Measurements from ENCODE around the gene TNN. TPM values are rescaled to one million over a fixed set of nuclear protein-coding genes. Genes with fewer than 3 reads are reported as not detected.

The TNN gene
- total and polyA plus RNA-seq, 12 donors, result 0.11 to 0.50 (median 0.23) TPM; not detected in 2

DNA sequence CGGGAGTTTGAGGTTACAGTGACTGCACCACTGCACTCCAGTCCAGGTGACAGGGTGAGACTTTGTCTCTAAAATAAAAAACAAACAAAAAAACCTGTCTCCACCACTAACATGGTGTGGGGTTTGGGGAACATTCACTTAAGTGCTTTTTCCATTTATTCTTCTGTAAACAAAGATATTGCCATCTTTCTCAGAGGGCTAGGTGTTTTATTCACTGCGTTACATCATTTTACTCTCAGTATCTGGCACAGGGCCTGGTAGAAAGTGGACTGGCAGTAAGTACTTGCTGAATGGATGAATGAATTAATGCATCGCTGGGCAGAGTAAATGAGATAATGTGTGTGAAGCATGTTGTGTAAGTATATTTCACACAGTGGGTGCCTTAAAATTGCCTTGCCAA is 104.9 kb downstream of the TNN start:
- Histone ChIP-seq H3K9me3 (replicated peaks in 1 of 3) (no peaks in the 10 kb centered on the region), H3K36me3 (replicated peaks in 1 of 2) (no peaks in the 10 kb centered on the region), H3K27ac (no peak overlapping the region), H3K4me1 (replicated peaks in 1 of 2) (peaks cover 0 to 5% of the 10 kb centered on the region in 2 donors), H3K4me3 (no peak overlapping the region), H3K27me3 (no peaks in the 10 kb centered on the region)
- DNase-seq, result no peak
- intact Hi-C loops (cut with DNase I), result no loop called here
- WGBS, 4 donors, result 92 to 94% (median 93%) methylated on average over 3 of the region's 3 CpGs
- no peak for TF ChIP-seq POLR2A (IDR thresholded peaks at IDR 0.05)
- TF ChIP-seq, protein P1, sequence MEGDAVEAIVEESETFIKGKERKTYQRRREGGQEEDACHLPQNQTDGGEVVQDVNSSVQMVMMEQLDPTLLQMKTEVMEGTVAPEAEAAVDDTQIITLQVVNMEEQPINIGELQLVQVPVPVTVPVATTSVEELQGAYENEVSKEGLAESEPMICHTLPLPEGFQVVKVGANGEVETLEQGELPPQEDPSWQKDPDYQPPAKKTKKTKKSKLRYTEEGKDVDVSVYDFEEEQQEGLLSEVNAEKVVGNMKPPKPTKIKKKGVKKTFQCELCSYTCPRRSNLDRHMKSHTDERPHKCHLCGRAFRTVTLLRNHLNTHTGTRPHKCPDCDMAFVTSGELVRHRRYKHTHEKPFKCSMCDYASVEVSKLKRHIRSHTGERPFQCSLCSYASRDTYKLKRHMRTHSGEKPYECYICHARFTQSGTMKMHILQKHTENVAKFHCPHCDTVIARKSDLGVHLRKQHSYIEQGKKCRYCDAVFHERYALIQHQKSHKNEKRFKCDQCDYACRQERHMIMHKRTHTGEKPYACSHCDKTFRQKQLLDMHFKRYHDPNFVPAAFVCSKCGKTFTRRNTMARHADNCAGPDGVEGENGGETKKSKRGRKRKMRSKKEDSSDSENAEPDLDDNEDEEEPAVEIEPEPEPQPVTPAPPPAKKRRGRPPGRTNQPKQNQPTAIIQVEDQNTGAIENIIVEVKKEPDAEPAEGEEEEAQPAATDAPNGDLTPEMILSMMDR (IDR thresholded peaks at IDR 0.05), result no peak

DNA sequence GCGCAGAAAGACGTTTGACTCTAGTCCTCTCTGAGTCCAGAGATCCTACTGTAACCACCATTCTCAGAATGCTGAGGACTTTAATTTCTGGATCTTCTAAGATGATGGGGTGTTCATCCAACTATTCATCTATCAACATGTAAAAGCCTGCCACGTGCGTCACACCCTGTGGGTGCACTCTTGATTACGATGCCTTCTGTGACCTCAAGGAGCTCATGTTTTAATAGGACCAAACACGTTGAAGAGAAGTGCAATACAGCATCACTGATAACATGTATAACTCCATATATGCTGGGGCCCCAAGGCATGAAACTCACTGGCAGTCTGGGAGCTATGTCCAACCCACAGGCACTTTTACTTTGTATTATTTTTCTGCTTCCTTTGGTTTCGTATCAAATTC is 105.9 kb downstream of the TNN start:
- no peak for TF ChIP-seq POLR2A (IDR thresholded peaks at IDR 0.05)
- TF ChIP-seq, protein P1 (IDR thresholded peaks at IDR 0.05), result no peak
- WGBS, 4 donors, result 91 to 97% (median 93%) methylated on average over 7 of the region's 7 CpGs
- Histone ChIP-seq H3K4me1 (replicated peaks in 1 of 2) (peaks cover 0 to 5% of the 10 kb centered on the region in 2 donors), H3K9me3 (replicated peaks in 1 of 3) (no peaks in the 10 kb centered on the region), H3K27me3 (no peaks in the 10 kb centered on the region), H3K4me3 (no peak overlapping the region), H3K36me3 (replicated peaks in 1 of 2) (no peaks in the 10 kb centered on the region), H3K27ac (no peak overlapping the region)
- DNase-seq, result no peak
- intact Hi-C loops (cut with DNase I), result no loop called here

GRCh38 chr1:175174309-175175102 is 106.9 kb downstream of the TNN start:
- intact Hi-C loops (cut with DNase I), result no loop called here
- Histone ChIP-seq H3K36me3 (replicated peaks in 1 of 2) (no peaks in the 10 kb centered on the region), H3K27me3 (no peaks in the 10 kb centered on the region), H3K27ac (no peak overlapping the region), H3K9me3 (replicated peaks in 1 of 3) (no peaks in the 10 kb centered on the region), H3K4me3 (no peak overlapping the region), H3K4me1 (replicated peaks in 1 of 2) (peaks cover 0 to 5% of the 10 kb centered on the region in 2 donors)
- DNase-seq, result peak in 1 of 7 donors; percentile 8
- TF ChIP-seq, protein P1 (IDR thresholded peaks at IDR 0.05), result no peak
- TF ChIP-seq POLR2A (IDR thresholded peaks at IDR 0.05), result no peak
- 77 to 91% (median 86%) methylated on average over 5 of the region's 5 CpGs for WGBS, 4 donors

DNA sequence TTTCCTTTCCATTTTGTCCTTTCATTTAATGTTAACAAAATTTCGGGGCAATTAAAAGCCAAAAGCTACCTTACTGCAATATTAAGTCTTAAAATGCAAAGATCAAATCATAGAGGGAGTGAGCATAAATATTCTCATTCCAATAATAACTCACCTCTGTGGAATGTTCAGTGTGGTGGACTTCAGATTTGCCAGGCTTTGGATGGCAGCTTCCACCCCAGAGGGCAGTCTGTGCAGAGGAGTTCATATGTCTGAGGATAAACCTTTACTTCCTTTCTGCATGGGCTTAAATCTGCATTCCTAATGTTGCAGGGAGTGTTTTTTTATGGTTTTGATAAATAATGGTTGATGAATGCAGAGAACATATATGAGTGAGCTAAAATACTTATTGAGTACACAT is 108.6 kb downstream of the TNN start:
- WGBS, 4 donors, result 91 to 97% (median 94%) methylated on average over 1 of the region's 1 CpG
- TF ChIP-seq, protein P1 (IDR thresholded peaks at IDR 0.05), result no peak
- no peak for TF ChIP-seq POLR2A (IDR thresholded peaks at IDR 0.05)
- DNase-seq, result no peak
- H3K36me3 ChIP-seq (replicated peaks in 1 of 2), result no peaks in the 10 kb centered on the region
- intact Hi-C loops (cut with DNase I), result no loop called here
- H3K9me3 ChIP-seq (replicated peaks in 1 of 3), result no peaks in the 10 kb centered on the region
- H3K4me3 ChIP-seq, result no peak overlapping the region
- H3K27me3 ChIP-seq, result no peaks in the 10 kb centered on the region
- H3K27ac ChIP-seq, result no peak overlapping the region
- peaks cover 0 to 5% of the 10 kb centered on the region in 2 donors for H3K4me1 ChIP-seq (replicated peaks in 1 of 2)
